GM23248 (cell line): ENCODE measurements around the gene PLEKHA1. TPM values are rescaled to one million over a fixed set of nuclear protein-coding genes. Genes with fewer than 3 reads are reported as not detected.

Experiments
- DNase-seq: peaks from one replicate; pipeline ENCODE4 v3.0.0-alpha.2; 2015
- H2AFZ ChIP-seq: fragments of 200-600 bp; sonication (generic); 2 replicates; pipeline ENCODE4 v1.6.1; 2016; ENCODE audit warnings: antibody characterized with exemption
- H3F3A ChIP-seq: fragments of 200-600 bp; sonication (generic); 2 replicates; pipeline ENCODE4 v1.6.1; 2016; ENCODE audit warnings: mild to moderate bottlenecking, antibody characterized with exemption, mixed run types; ENCODE audit not compliant: insufficient read depth
- H3K27ac ChIP-seq: fragments of 200-600 bp; sonication (generic); 2 replicates; pipeline ENCODE4 v1.5.1; 2016; ENCODE audit warnings: mild to moderate bottlenecking
- H3K27me3 ChIP-seq: fragments of 200-600 bp; sonication (generic); replicated peaks from 2 replicates; pipeline ENCODE4 v1.6.1; 2016; ENCODE audit warnings: mild to moderate bottlenecking; ENCODE audit not compliant: insufficient read depth
- H3K36me3 ChIP-seq: fragments of 200-600 bp; sonication (generic); 2 replicates; pipeline ENCODE4 v1.6.1; 2016; ENCODE audit warnings: low read depth, mild to moderate bottlenecking
- H3K4me1 ChIP-seq: fragments of 200-600 bp; sonication (generic); 2 replicates; pipeline ENCODE4 v1.6.1; 2016; ENCODE audit warnings: mild to moderate bottlenecking; ENCODE audit not compliant: insufficient read depth
- H3K4me2 ChIP-seq: fragments of 200-600 bp; sonication (generic); one replicate; pipeline ENCODE4 v1.6.1; 2016; ENCODE audit warnings: mild to moderate bottlenecking; ENCODE audit not compliant: unreplicated experiment
- H3K4me3 ChIP-seq: fragments of 200-600 bp; sonication (generic); 2 replicates; pipeline ENCODE4 v1.5.1; 2016; ENCODE audit warnings: mild to moderate bottlenecking
- H3K79me2 ChIP-seq: fragments of 200-600 bp; sonication (generic); 2 replicates; pipeline ENCODE4 v1.6.1; 2016; ENCODE audit warnings: mild to moderate bottlenecking; ENCODE audit not compliant: insufficient read depth
- H3K9ac ChIP-seq: fragments of 200-600 bp; sonication (generic); 2 replicates; pipeline ENCODE4 v1.6.1; 2016; ENCODE audit warnings: mild to moderate bottlenecking
- H3K9me2 ChIP-seq: fragments of 200-600 bp; sonication (generic); 2 replicates; pipeline ENCODE4 v1.6.1; 2016; ENCODE audit warnings: mixed run types, mild to moderate bottlenecking, moderate library complexity; ENCODE audit not compliant: insufficient read depth
- H3K9me3 ChIP-seq: fragments of 200-600 bp; sonication (generic); one replicate; pipeline ENCODE4 v1.6.1; 2017; ENCODE audit warnings: low read depth
- H4K20me1 ChIP-seq: fragments of 200-600 bp; sonication (generic); 2 replicates; pipeline ENCODE4 v1.6.0; 2016; ENCODE audit not compliant: insufficient read depth
- EZH2 ChIP-seq: fragments of 200-600 bp; sonication (generic); IDR thresholded peaks from 2 replicates; pipeline ENCODE4 v1.6.1; 2018; ENCODE audit warnings: antibody characterized with exemption, mild to moderate bottlenecking; ENCODE audit not compliant: insufficient read depth, poor library complexity, severe bottlenecking
- EZH2phosphoT487 ChIP-seq: fragments of 200-600 bp; sonication (generic); IDR thresholded peaks from 2 replicates; pipeline ENCODE4 v1.6.1; 2018; ENCODE audit warnings: antibody characterized with exemption, moderate library complexity, mild to moderate bottlenecking, low read depth; ENCODE audit not compliant: insufficient read depth
- WGBS, 2 experiments: methylation state at CpG; one replicate each; pipeline ENCODE4 v1.1.6; 2015 to 2017; ENCODE audit warnings: low lambda C conversion rate in 2 of 2, low coverage in 1 of 2; ENCODE audit errors: missing lambda C conversion rate in 2 of 2; 5-methylcytosine and 5-hydroxymethylcytosine counted together
- in situ Hi-C: fragments of 300-500 bp; cut with MboI; formaldehyde crosslinking; loops from 2 replicates; pipeline ENCODE4 v1.15.0; 2020
- polyA plus RNA-seq: library from polyadenylated mRNA; unstranded; fragments of >200 nt; fragmentation: Nextera tagmentation; extraction: Ambion mirVana; gene quantifications from 2 replicates; pipeline ENCODE4 v1.2.1, GENCODE V29; 2016
- total RNA-seq: library from RNA; depleted of rRNA; stranded (reverse); fragments of >200 nt; shearing (Covaris generic); gene quantifications from 2 replicates; pipeline ENCODE4 v1.2.3, GENCODE V29; 2014

The PLEKHA1 gene
- total and polyA plus RNA-seq, 2 experiments from 2014 or later: 28.7 to 41.0 TPM

DNA sequence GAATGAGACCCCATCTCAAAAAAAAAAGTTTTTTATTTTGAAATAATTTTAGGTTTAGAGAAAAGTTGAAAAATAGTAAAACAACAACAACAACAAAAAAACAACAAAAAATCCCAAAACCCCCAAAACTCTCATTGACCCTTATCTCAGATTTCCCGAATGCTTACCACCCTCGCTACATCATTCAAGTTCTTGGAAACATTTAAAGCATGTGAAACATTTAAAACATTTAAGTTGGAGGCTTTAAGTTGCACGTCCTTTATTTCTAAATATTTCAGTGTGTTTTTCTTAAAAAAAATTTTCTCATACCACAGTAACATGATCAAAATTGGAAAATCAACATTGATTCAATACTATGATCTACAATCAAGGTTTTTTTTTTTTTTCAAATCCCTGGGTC is 79.6 kb downstream of the PLEKHA1 start:
- Histone ChIP-seq H3K9ac (no peak overlapping the region), H3K4me2 (no peak overlapping the region), H3K9me3 (no peaks in the 10 kb centered on the region), H2AFZ (no peak overlapping the region), H3K9me2 (no peaks in the 10 kb centered on the region), H4K20me1 (no peaks in the 10 kb centered on the region), H3K4me1 (no peaks in the 10 kb centered on the region), H3F3A (no peaks in the 10 kb centered on the region), H3K27me3 (no peaks in the 10 kb centered on the region), H3K4me3 (no peak overlapping the region), H3K36me3 (no peaks in the 10 kb centered on the region), H3K27ac (no peak overlapping the region), H3K79me2 (no peaks in the 10 kb centered on the region)
- TF ChIP-seq EZH2: no peak
- TF ChIP-seq EZH2phosphoT487: no peak
- in situ Hi-C loops: no loop called here
- 84 to 89% methylated on average over 3 of the region's 3 CpGs for WGBS, 2 experiments
- no peak for DNase-seq

GRCh38 chr10:122454603-122455080 is 80.1 kb downstream of the PLEKHA1 start, which contains the start of gene ARMS2:
Gene ARMS2 (plus strand): TSS chr10:122454653. CDS start chr10:122454728, 75 bp downstream.
- in situ Hi-C loops: no loop called here
- H3K27ac ChIP-seq: no peak within 1 kb of the TSS

DNA sequence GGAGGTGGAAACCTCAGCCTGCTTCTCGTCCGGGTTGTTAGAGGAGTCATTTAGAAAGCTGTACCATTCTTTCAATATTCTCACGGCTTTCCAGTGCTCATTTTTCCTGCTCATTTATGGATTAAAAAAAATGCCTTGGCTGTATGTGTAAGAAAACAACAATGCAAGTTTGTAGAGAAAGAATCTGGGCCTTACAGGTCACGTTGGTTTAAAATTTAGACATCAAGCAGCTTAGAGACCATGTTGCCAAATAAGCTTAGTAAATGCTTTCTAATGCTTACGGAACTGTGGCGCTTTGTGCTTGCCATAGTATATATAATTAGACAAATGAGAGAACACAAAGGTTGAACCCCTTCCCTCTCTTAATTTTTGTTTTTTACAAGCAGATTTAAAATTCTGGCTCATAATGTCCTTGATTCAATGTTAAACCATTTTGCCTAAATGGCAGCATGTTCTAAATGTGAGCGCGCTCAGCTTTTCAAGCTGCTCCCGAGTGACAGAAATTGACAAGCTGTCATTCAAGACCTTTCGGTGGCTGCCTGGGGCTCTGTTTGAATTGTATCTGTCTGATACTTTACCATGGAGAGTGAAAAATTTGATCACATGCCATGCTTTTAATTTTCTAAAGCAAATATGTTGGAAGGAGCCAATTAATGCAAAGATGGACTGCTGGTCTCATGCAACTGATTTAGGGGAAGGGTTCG is 81.0 kb downstream of the PLEKHA1 start:
- no peaks in the 10 kb centered on the region for H4K20me1 ChIP-seq
- H3K79me2 ChIP-seq: no peaks in the 10 kb centered on the region
- no peaks in the 10 kb centered on the region for H3F3A ChIP-seq
- 86 to 89% methylated on average over 11 of the region's 11 CpGs for WGBS, 2 experiments
- DNase-seq: no peak
- no peak overlapping the region for H3K9ac ChIP-seq
- no peaks in the 10 kb centered on the region for H3K9me2 ChIP-seq
- H3K36me3 ChIP-seq: no peaks in the 10 kb centered on the region
- no peak overlapping the region for H3K4me3 ChIP-seq
- H3K27me3 ChIP-seq: no peaks in the 10 kb centered on the region
- no peak overlapping the region for H3K27ac ChIP-seq
- no peak overlapping the region for H3K4me2 ChIP-seq
- in situ Hi-C loops: no loop called here
- no peaks in the 10 kb centered on the region for H3K9me3 ChIP-seq
- TF ChIP-seq EZH2phosphoT487: no peak
- no peak for TF ChIP-seq EZH2
- H3K4me1 ChIP-seq: 0 out of 2 replicates have a peak, but pooled peaks cover 5% of the 10 kb centered on the region
- H2AFZ ChIP-seq: no peak overlapping the region

More at GRCh38 chr10:122454603-122455080, 80.1 kb downstream of the PLEKHA1 start, which contains the start of gene ARMS2:
- H3K9me2 ChIP-seq: no peaks in the 10 kb centered on the region
- H3K9me3 ChIP-seq: no peaks in the 10 kb centered on the region
- no peak within 1 kb of the TSS for H3K4me2 ChIP-seq
- no peaks in the 10 kb centered on the region for H3K36me3 ChIP-seq
- 93 to 96% methylated on average over 7 of the region's 7 CpGs for WGBS, 2 experiments
- H3K27me3 ChIP-seq: no peaks in the 10 kb centered on the region
- TF ChIP-seq EZH2phosphoT487 (no peak), EZH2 (no peak)
- no peaks in the 10 kb centered on the region for H3K4me1 ChIP-seq
- DNase-seq: no peak
- H2AFZ ChIP-seq: no peak within 1 kb of the TSS
- no peak within 1 kb of the TSS for H3K4me3 ChIP-seq
- H3K9ac ChIP-seq: no peak within 1 kb of the TSS
- H4K20me1 ChIP-seq: no peaks in the 10 kb centered on the region
- no peaks in the 10 kb centered on the region for H3F3A ChIP-seq
- no peaks in the 10 kb centered on the region for H3K79me2 ChIP-seq

GRCh38 chr10:122457934-122458333 is 83.4 kb downstream of the PLEKHA1 start:
- Histone ChIP-seq H3K9me2 (no peaks in the 10 kb centered on the region), H3K9me3 (no peaks in the 10 kb centered on the region), H3K27me3 (no peaks in the 10 kb centered on the region), H3K4me1 (0 out of 2 replicates have a peak, but pooled peaks cover 9% of the 10 kb centered on the region), H3K4me2 (no peak overlapping the region), H3K36me3 (no peaks in the 10 kb centered on the region), H3K79me2 (peaks cover under 1% of the 10 kb centered on the region; the same call in 1 of the 2 replicates), H3K4me3 (no peak overlapping the region), H2AFZ (no peak overlapping the region), H3K9ac (no peak overlapping the region), H3K27ac (no peak overlapping the region), H4K20me1 (no peaks in the 10 kb centered on the region), H3F3A (no peaks in the 10 kb centered on the region)
- no peak for DNase-seq
- 85 to 94% methylated on average over 5 of the region's 5 CpGs for WGBS, 2 experiments
- in situ Hi-C loops: no loop called here
- TF ChIP-seq EZH2 (no peak), EZH2phosphoT487 (no peak)

GRCh38 chr10:122458693-122459092 is 84.2 kb downstream of the PLEKHA1 start:
- H3K9me2 ChIP-seq: no peaks in the 10 kb centered on the region
- no peak overlapping the region for H3K4me3 ChIP-seq
- no peak for DNase-seq
- H3K79me2 ChIP-seq: peaks cover 8% of the 10 kb centered on the region
- H4K20me1 ChIP-seq: no peaks in the 10 kb centered on the region
- no peaks in the 10 kb centered on the region for H3K36me3 ChIP-seq
- no peak overlapping the region for H3K27ac ChIP-seq
- H2AFZ ChIP-seq: no peak overlapping the region
- TF ChIP-seq EZH2: no peak
- no peak for TF ChIP-seq EZH2phosphoT487
- H3K4me2 ChIP-seq: no peak overlapping the region
- H3K4me1 ChIP-seq: 0 out of 2 replicates have a peak, but pooled peaks cover 14% of the 10 kb centered on the region
- H3F3A ChIP-seq: no peaks in the 10 kb centered on the region
- in situ Hi-C loops: no loop called here
- 94 to 96% methylated on average over 6 of the region's 6 CpGs for WGBS, 2 experiments
- H3K9me3 ChIP-seq: no peaks in the 10 kb centered on the region
- no peak overlapping the region for H3K9ac ChIP-seq
- H3K27me3 ChIP-seq: no peaks in the 10 kb centered on the region
